Measurements from ENCODE around the gene KIAA0513.

DNA sequence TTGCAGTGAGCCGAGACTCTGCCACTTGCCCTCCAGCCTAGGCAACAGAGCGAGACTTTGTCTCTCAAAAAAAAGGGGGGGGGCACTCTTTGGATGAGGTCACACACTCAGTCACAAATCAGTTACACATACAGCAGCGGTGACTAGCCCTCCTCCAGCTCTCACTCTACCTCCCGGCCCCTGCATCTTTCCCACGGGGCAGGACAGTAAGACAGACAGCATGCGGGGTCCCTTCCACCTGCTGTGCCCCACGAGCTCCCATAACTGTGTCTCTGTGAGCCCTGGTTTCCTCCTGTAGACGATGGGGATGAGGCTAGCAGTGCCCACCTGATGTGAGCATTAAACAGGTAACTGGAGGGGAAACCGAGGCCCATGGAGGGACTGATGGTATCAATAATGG, 79.5 kb downstream of the KIAA0513 start:
- TF ChIP-seq, protein P1, sequence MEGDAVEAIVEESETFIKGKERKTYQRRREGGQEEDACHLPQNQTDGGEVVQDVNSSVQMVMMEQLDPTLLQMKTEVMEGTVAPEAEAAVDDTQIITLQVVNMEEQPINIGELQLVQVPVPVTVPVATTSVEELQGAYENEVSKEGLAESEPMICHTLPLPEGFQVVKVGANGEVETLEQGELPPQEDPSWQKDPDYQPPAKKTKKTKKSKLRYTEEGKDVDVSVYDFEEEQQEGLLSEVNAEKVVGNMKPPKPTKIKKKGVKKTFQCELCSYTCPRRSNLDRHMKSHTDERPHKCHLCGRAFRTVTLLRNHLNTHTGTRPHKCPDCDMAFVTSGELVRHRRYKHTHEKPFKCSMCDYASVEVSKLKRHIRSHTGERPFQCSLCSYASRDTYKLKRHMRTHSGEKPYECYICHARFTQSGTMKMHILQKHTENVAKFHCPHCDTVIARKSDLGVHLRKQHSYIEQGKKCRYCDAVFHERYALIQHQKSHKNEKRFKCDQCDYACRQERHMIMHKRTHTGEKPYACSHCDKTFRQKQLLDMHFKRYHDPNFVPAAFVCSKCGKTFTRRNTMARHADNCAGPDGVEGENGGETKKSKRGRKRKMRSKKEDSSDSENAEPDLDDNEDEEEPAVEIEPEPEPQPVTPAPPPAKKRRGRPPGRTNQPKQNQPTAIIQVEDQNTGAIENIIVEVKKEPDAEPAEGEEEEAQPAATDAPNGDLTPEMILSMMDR (IDR thresholded peaks at IDR 0.05; ENCODE audit: insufficient read depth, low read length) = no peak
- TF ChIP-seq, protein P2, sequence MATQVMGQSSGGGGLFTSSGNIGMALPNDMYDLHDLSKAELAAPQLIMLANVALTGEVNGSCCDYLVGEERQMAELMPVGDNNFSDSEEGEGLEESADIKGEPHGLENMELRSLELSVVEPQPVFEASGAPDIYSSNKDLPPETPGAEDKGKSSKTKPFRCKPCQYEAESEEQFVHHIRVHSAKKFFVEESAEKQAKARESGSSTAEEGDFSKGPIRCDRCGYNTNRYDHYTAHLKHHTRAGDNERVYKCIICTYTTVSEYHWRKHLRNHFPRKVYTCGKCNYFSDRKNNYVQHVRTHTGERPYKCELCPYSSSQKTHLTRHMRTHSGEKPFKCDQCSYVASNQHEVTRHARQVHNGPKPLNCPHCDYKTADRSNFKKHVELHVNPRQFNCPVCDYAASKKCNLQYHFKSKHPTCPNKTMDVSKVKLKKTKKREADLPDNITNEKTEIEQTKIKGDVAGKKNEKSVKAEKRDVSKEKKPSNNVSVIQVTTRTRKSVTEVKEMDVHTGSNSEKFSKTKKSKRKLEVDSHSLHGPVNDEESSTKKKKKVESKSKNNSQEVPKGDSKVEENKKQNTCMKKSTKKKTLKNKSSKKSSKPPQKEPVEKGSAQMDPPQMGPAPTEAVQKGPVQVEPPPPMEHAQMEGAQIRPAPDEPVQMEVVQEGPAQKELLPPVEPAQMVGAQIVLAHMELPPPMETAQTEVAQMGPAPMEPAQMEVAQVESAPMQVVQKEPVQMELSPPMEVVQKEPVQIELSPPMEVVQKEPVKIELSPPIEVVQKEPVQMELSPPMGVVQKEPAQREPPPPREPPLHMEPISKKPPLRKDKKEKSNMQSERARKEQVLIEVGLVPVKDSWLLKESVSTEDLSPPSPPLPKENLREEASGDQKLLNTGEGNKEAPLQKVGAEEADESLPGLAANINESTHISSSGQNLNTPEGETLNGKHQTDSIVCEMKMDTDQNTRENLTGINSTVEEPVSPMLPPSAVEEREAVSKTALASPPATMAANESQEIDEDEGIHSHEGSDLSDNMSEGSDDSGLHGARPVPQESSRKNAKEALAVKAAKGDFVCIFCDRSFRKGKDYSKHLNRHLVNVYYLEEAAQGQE (IDR thresholded peaks at IDR 0.05; ENCODE audit: insufficient replicate concordance, low read depth) = no peak
